Activated CD4-positive, alpha-beta memory T cell treated with anti-CD3 and anti-CD28 coated beads for 36 hours (primary cell): ENCODE measurements around the gene ASIC2. TPM values are rescaled to one million over a fixed set of nuclear protein-coding genes. Genes with fewer than 3 reads are reported as not detected.

Source experiments
- CTCF ChIA-PET: fragments of 350-600 bp; sonication (Branson Sonifier 250); formaldehyde crosslinking; loops from one replicate; lab custom pipeline; 2021; ENCODE audit warnings: antibody characterized with exemption, inconsistent platforms; lab: Charles Lee
- POLR2A ChIA-PET: fragments of 350-600 bp; sonication (Branson Sonifier 250); formaldehyde crosslinking; loops from one replicate; lab custom pipeline; 2021; ENCODE audit warnings: antibody characterized with exemption; lab: Charles Lee
- DNase-seq: peaks from one replicate; pipeline ENCODE4 v3.0.0-alpha.2; 2020
- H3K27ac Mint-ChIP-seq: one replicate; pipeline ENCODE4 v1.8.0; 2021; ENCODE audit warnings: mixed read lengths
- H3K27me3 Mint-ChIP-seq: one replicate; pipeline ENCODE4 v1.8.0; 2021; ENCODE audit warnings: mixed read lengths
- H3K36me3 Mint-ChIP-seq: one replicate; pipeline ENCODE4 v1.8.0; 2021; ENCODE audit warnings: mixed read lengths
- H3K4me1 Mint-ChIP-seq: one replicate; pipeline ENCODE4 v1.8.0; 2021; ENCODE audit warnings: low read depth, mixed read lengths
- H3K4me3 Mint-ChIP-seq: one replicate; pipeline ENCODE4 v1.8.0; 2021; ENCODE audit warnings: mild to moderate bottlenecking, mixed read lengths
- H3K9me3 Mint-ChIP-seq: one replicate; pipeline ENCODE4 v1.8.0; 2021; ENCODE audit warnings: mixed read lengths
- intact Hi-C: fragments of 100-400 bp; cut with micrococcal nuclease; formaldehyde crosslinking; loops from one replicate; pipeline ENCODE4 v1.15.1; 2023
- total RNA-seq, 2 experiments: library from RNA; stranded (reverse); gene quantifications; one replicate each; pipeline ENCODE4 v1.2.3, GENCODE V29; 2021

Gene ASIC2
- total RNA-seq, 2 experiments from 2014 or later: not detected

DNA sequence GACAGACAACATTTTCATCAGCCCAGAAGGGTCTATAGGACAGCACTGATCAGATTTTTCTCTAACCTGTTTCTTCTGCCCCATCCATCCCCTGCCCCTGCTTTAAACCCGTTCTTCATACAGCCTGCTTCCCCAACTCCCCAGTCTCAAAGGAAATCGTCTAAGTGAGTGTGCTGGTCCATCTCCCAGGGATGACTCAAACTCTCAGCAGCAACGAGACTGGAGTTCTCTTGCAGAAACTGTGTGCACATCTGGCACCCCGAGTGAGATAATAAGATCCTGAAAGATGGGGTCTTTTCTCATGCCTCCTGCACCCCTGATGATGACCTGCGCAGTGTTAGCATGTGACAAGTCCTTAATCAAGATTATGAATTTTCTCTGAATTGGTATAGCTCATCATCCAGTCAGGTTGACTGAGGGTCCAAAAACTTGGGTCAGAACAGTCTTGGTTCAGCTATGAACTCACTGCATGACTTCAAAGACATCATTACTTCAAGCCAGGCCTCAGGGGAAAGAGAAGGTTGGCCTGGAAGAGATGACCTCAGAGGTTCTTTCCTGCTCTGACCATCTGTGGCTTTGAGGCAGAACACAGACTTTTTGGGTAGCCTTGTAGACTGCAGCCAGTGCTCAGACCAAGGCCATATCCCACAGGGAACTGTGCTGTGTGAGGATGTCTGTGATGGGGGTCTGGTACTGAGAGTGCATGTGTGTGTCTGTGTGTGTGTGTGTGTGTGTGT lies 183.6 kb downstream of the ASIC2 start:
- ChIA-PET CTCF (no interaction called here), POLR2A (no interaction called here)
- intact Hi-C loops: no loop called here
- Mint-ChIP-seq H3K9me3 (no peaks in the 10 kb centered on the region), H3K36me3 (no peaks in the 10 kb centered on the region), H3K4me1 (no peaks in the 10 kb centered on the region), H3K27me3 (peaks cover 14% of the 10 kb centered on the region), H3K27ac (no peak overlapping the region), H3K4me3 (no peak overlapping the region)
- DNase-seq: no peak

DNA sequence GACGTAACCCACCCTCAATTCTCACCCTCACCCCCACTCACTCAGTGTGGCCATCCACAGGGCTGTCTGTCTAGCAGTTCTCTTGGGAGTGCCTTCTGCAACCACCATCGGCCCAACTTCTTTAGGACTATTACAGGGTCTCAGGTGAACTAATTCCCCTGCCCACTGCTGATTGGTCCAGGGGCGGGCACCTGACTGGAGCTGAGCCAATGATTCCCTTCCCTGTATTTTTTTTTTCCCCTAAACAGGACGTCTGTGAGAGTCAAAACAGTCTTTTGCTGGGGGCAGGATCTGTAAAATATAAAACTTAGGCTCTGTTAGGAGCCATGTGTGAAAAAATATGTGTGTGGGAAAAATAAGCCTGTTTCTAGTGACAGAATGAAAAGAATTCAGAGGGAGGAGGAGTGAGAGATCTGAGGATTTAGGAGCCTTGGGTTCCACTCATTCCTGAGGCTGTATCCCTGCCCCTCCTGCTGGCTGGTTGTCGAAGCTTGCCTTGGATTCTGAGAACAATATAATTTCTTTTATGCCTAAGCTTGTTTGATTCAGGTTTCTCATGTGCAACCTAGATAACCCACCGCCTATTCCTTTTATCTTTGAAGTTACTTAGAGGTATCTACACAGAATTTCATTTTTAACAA lies 186.4 kb downstream of the ASIC2 start:
- CTCF ChIA-PET: no interaction called here
- Mint-ChIP-seq H3K36me3 (no peaks in the 10 kb centered on the region), H3K9me3 (no peaks in the 10 kb centered on the region), H3K4me3 (no peak overlapping the region), H3K27me3 (peaks cover 11% of the 10 kb centered on the region), H3K27ac (no peak overlapping the region), H3K4me1 (no peaks in the 10 kb centered on the region)
- no peak for DNase-seq
- POLR2A ChIA-PET: no interaction called here
- intact Hi-C loops: no loop called here

DNA sequence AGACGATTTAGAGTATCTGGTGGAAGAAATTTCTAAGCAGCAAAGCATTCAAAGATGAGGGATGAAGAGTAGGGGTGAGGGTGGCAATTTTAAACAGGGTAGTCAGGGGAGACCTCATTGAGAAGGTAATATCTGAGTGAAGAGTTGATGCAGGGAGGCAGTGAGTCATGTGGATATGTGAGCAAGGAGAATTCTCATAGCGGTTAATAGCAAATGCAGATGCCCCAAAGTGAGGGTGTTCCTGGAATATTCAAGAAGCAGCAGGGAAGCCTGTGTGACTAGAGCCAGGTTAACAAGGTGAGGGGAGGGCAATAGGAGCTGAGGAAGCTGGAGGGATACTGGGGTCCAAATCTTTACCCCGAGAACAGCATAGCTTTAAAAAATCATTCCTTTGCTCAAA lies 187.2 kb downstream of the ASIC2 start:
- H3K9me3 Mint-ChIP-seq: no peaks in the 10 kb centered on the region
- CTCF ChIA-PET: no interaction called here
- H3K4me1 Mint-ChIP-seq: no peaks in the 10 kb centered on the region

DNA sequence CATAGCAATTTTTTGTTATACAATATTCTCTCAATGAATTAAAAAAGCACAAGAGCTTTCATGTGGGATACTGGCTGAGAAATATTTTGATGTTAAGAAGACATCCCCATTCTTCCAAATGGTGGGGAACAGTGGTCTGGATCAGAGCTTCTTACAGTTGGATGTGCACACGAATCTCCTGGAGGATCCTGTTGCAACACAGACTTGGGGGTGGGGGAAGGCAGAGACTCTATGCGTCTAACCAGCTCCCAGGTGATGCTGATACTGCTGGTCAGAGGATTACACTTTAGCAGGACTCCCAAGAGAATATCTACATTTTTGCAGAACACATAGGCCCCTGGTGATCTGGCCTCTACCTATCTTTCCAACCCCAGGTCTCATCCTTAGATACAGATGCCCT lies 193.2 kb downstream of the ASIC2 start:
- no peaks in the 10 kb centered on the region for H3K36me3 Mint-ChIP-seq
- intact Hi-C loops: no loop called here
- no peak for DNase-seq
- CTCF ChIA-PET: no interaction called here
- H3K9me3 Mint-ChIP-seq: no peaks in the 10 kb centered on the region
- no peaks in the 10 kb centered on the region for H3K4me1 Mint-ChIP-seq
- no peak overlapping the region for H3K27ac Mint-ChIP-seq
- H3K27me3 Mint-ChIP-seq: peaks cover 9% of the 10 kb centered on the region
- H3K4me3 Mint-ChIP-seq: no peak overlapping the region
- POLR2A ChIA-PET: no interaction called here

More for the DNA sequence above, 187.2 kb downstream of the ASIC2 start:
- intact Hi-C loops: no loop called here
- Mint-ChIP-seq H3K4me3 (no peak overlapping the region), H3K27me3 (peaks cover 7% of the 10 kb centered on the region), H3K27ac (no peak overlapping the region), H3K36me3 (no peaks in the 10 kb centered on the region)
- POLR2A ChIA-PET: no interaction called here
- no peak for DNase-seq

DNA sequence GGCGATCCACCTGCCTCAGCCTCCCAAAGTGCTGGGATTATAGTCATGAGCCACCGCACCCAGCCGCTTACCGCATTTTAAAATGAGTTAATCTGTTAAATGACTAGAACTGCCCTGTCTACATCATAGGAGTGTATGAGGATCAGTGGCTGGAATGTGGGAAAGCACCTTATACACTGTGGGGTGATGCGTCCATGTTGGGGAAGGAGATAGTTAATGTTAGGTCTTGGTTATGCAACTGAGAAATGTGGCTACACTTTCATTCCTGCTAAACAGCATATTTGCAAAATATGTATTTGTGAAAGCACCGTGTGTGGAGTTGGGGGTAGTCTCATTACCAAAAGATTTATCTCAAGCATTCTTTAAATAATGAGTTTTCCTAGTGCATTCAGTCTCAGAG lies 193.8 kb downstream of the ASIC2 start:
- Mint-ChIP-seq H3K27me3 (peaks cover 11% of the 10 kb centered on the region), H3K4me1 (no peaks in the 10 kb centered on the region), H3K36me3 (no peaks in the 10 kb centered on the region), H3K9me3 (no peaks in the 10 kb centered on the region), H3K4me3 (no peak overlapping the region), H3K27ac (no peak overlapping the region)
- CTCF ChIA-PET: no interaction called here
- intact Hi-C loops: no loop called here
- DNase-seq: no peak
- POLR2A ChIA-PET: no interaction called here

DNA sequence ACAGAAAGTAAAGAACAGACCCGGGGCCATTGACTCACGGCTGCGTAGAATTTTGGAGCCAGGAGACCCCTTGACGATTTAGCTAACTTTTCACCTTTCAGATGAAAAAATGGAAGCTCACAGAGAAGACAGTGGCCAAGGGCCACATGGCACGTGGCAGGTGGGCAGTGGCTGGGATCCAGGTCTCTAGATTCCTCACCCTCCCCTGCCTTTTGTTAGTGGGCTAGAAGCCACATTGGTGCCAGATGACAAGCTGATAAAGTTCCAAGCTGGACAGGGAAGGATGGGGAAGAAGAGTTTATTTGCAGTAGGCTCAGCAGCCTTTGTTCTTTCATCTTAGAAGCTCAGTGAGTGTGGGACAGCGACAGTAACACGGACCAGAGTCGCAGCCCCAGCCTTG lies 195.7 kb downstream of the ASIC2 start:
- Mint-ChIP-seq H3K27me3 (peaks cover 11% of the 10 kb centered on the region), H3K9me3 (no peaks in the 10 kb centered on the region), H3K4me1 (no peaks in the 10 kb centered on the region), H3K4me3 (no peak overlapping the region), H3K27ac (no peak overlapping the region), H3K36me3 (no peaks in the 10 kb centered on the region)
- ChIA-PET POLR2A (no interaction called here), CTCF (no interaction called here)
- DNase-seq: no peak
- intact Hi-C loops: no loop called here

DNA sequence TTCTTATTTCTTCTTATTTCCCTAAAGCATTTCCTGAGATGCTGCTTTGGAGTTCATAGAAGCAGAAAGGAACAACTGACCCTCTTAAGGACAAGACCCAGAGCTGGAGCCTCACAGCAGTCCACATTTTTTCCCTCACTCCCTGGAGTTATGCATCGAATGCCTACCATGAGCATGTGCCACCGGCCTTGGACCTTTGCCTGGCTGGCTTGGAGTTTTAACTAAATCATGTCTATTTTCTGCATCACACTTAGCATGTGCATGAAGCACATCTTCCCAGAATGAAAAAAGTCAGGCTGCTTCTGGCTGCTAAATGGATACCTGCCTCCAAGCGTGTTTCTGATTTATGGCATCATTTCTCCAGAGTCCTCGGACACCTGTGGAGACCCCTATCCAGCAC lies 196.9 kb downstream of the ASIC2 start:
- no peak for DNase-seq
- H3K4me1 Mint-ChIP-seq: no peaks in the 10 kb centered on the region
- no peak overlapping the region for H3K4me3 Mint-ChIP-seq
- peaks cover 11% of the 10 kb centered on the region for H3K27me3 Mint-ChIP-seq
- ChIA-PET CTCF (no interaction called here), POLR2A (no interaction called here)
- H3K36me3 Mint-ChIP-seq: no peaks in the 10 kb centered on the region
- no peak overlapping the region for H3K27ac Mint-ChIP-seq
- H3K9me3 Mint-ChIP-seq: no peaks in the 10 kb centered on the region
- intact Hi-C loops: no loop called here

DNA sequence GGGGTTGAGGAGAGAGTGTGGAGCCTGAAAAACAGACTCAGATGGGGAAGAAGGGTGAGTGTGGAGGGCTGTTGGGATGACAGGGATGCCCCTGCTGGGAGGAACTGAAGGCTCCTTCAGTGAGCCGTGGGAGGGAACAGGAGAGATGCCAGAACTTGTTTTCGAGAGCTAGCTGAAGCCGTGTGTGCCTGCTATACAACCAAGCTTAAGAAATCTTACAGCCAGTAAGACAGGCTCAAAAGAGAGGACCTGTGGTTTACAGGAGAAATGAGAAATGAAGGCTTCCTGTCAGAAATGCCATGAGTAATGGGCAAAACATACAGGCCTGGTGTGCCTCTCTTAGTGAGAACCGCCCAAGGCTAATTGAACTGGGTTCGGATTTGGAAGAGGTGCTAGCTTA lies 201.8 kb downstream of the ASIC2 start:
- intact Hi-C loops: no loop called here
- Mint-ChIP-seq H3K4me1 (no peaks in the 10 kb centered on the region), H3K27me3 (peaks cover 20% of the 10 kb centered on the region), H3K9me3 (no peaks in the 10 kb centered on the region), H3K27ac (no peak overlapping the region), H3K4me3 (no peak overlapping the region), H3K36me3 (no peaks in the 10 kb centered on the region)
- ChIA-PET POLR2A (no interaction called here), CTCF (no interaction called here)
- no peak for DNase-seq

DNA sequence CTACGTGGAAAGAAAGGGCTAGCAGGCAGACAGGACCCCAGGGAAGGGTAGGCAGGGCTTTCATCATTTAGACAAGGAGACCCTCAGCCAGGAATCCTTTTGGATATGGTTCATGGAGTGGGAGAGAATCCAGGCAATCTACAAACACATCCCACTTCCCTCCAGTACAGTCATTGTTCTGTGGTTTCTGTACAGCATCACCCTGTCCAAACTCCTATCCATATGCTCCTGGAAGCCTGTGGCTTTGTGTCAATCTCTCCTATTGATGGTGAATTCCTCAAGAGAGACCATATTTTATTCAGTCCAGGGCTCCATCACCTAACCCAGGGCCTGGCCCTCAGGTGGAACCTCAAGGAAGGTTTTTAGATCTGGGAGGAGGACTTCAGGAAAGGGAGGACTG lies 202.3 kb downstream of the ASIC2 start:
- ChIA-PET CTCF (no interaction called here), POLR2A (no interaction called here)
- Mint-ChIP-seq H3K36me3 (no peaks in the 10 kb centered on the region), H3K27ac (no peak overlapping the region), H3K4me1 (no peaks in the 10 kb centered on the region), H3K27me3 (peaks cover 18% of the 10 kb centered on the region), H3K9me3 (no peaks in the 10 kb centered on the region), H3K4me3 (no peak overlapping the region)
- intact Hi-C loops: no loop called here
- DNase-seq: no peak

DNA sequence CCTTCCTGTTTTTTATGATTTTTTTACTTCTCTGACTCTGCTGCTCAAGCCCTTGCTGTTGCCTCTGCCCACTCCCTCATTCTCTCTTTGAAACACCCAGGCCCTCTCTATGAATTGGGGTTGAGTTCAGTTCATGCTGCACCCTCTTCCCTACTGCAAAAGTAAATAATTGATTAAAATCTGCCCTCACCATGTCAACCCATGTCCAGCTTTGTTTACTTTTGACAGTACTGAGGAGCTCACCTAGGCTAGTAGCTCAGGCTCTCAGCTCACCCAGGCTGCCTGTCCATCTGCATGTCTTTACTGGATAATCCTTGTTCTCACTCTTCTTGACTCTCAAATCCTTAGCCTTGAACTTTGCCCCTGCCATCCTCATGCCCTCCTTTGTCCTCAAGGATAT lies 206.2 kb downstream of the ASIC2 start:
- DNase-seq: no peak
- Mint-ChIP-seq H3K27me3 (peaks cover 13% of the 10 kb centered on the region), H3K9me3 (no peaks in the 10 kb centered on the region)

DNA sequence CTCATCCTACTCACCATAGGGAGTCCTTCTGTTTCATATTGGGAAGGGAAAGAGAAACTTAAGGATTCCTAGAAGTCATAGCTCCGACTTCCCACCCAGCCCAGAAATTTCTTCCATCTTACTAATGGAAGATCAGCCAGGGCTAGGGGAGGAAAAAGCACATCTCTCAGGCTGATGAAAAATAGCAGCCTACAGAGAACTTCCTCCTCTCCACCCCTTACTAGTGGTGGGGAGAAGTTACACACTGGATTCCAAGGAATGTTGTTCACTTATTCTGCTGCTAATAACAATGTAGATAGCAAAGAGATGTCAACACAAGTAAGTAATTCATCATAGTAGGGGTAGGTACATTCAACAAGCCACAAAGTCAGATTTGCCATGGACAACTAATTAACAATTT lies 207.1 kb downstream of the ASIC2 start:
- CTCF ChIA-PET: no interaction called here
- Mint-ChIP-seq H3K9me3 (no peaks in the 10 kb centered on the region), H3K36me3 (no peaks in the 10 kb centered on the region), H3K27ac (no peak overlapping the region), H3K4me1 (no peaks in the 10 kb centered on the region), H3K27me3 (peaks cover 11% of the 10 kb centered on the region), H3K4me3 (no peak overlapping the region)
- POLR2A ChIA-PET: no interaction called here
- DNase-seq: no peak
- intact Hi-C loops: no loop called here

More for the DNA sequence above, 206.2 kb downstream of the ASIC2 start:
- no peaks in the 10 kb centered on the region for H3K36me3 Mint-ChIP-seq
- no peak overlapping the region for H3K27ac Mint-ChIP-seq
- intact Hi-C loops: no loop called here
- CTCF ChIA-PET: no interaction called here
- no peaks in the 10 kb centered on the region for H3K4me1 Mint-ChIP-seq
- no peak overlapping the region for H3K4me3 Mint-ChIP-seq
- POLR2A ChIA-PET: interaction anchor here (0.6 kb wide), 1 partner anchor 346 kb away, joined by 4 read pairs; no protein-coding TSS in a partner anchor

DNA sequence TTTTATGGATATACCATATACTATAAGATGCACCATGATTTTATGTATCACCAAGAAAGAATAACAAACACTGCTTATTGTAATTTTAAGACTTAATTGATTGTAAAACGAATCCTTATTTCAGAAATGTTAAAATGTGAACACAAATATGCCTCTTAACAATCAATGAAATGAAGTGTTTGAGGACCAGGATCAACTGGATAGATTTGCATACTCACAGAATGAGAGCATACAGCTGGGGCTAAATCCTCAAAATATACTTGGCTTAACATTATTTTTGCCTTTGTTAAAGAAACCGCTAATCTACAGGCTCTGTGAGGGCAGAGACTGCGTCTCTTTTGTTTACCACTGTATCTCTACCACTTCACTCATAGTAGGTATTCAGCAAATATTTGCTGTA lies 207.8 kb downstream of the ASIC2 start:
- Mint-ChIP-seq H3K36me3 (no peaks in the 10 kb centered on the region), H3K27ac (no peak overlapping the region), H3K9me3 (no peaks in the 10 kb centered on the region), H3K4me1 (no peaks in the 10 kb centered on the region), H3K27me3 (peaks cover 13% of the 10 kb centered on the region), H3K4me3 (no peak overlapping the region)
- DNase-seq: no peak
- CTCF ChIA-PET: no interaction called here
- intact Hi-C loops: no loop called here
- POLR2A ChIA-PET: no interaction called here

DNA sequence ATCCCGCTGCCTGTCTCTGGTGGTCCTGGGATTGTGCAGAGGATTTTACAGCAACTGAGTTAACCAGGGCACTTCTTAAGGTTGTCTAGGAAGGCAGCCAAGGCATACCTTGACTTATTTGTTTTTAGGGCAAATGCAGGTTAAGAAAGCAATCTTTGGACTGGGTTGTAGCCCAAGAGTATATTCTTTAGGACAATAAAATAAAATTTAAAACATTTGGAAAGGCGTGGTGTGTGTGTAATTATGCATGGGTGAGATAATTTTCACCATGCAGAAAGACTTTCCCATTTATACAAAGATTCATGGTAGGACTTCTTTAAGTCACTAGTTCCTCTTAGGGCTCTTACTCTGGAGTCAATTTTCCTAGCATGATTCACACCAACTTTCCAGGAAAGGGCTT lies 208.3 kb downstream of the ASIC2 start:
- no peaks in the 10 kb centered on the region for H3K4me1 Mint-ChIP-seq
- DNase-seq: no peak
- POLR2A ChIA-PET: no interaction called here
- H3K27me3 Mint-ChIP-seq: peaks cover 18% of the 10 kb centered on the region
- intact Hi-C loops: no loop called here
- H3K9me3 Mint-ChIP-seq: no peaks in the 10 kb centered on the region
- no peak overlapping the region for H3K4me3 Mint-ChIP-seq
- H3K36me3 Mint-ChIP-seq: no peaks in the 10 kb centered on the region
- no peak overlapping the region for H3K27ac Mint-ChIP-seq
- CTCF ChIA-PET: no interaction called here
